GM18909 (cell line): ENCODE results near the gene TEF.

Source experiments
- ATAC-seq: cut with Tn5 transposase; IDR thresholded peaks from one replicate; pipeline ENCODE4 v1.9.1; 2021; ENCODE audit warnings: mild to moderate bottlenecking; ENCODE audit not compliant: unreplicated experiment, poor library complexity

Gene TEF

GRCh38 chr22:41353862-41354575 lies 27.7 kb upstream of the TEF start:
- no peak for ATAC-seq

GRCh38 chr22:41354979-41355378 lies 26.8 kb upstream of the TEF start:
- no peak for ATAC-seq

DNA sequence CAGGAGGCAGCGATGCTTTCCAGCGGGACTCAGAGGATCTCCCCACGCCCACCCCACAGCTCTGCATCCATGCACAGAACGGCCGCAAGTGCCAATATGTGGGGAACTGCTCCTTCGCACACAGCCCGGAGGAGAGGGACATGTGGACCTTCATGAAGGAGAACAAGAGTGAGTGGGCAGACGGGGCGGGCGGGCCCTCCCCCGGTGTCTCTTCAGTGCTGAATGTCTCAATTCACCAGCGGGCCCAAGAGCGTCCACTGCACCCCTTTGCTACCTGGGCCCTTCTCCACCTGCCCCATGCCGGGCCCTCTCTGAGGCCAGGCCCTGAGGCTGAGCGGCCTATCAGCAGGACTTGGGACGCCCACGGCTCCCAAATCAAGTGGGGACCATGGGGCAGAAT lies 25.8 kb upstream of the TEF start:
- no peak for ATAC-seq

DNA sequence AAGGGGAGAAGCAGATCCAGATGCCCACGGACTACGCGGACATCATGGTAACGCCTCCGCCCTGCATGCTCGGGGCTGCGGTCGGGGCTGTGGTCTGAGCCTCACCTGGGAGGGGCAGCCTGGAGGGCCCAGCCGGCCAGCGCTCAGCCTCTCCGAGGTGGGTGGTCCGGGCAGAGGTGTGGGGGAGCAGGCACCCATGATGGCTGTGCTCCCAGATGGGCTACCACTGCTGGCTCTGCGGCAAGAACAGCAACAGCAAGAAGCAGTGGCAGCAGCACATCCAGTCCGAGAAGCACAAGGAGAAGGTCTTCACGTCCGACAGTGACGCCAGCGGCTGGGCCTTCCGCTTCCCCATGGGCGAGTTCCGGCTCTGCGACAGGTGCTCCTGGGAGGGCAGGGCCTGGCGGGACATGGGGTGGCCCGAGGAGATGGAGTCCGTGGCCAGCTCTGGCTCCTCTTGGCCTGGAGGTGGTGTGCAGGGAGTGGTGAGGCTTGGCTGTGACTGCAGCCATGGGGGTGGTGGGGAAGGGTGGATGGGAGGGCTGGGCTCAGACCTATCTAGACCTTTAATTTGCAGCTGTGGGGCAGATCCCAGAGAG lies 25.2 kb upstream of the TEF start:
- no peak for ATAC-seq

GRCh38 chr22:41357191-41357590 lies 24.6 kb upstream of the TEF start:
- no peak for ATAC-seq

DNA sequence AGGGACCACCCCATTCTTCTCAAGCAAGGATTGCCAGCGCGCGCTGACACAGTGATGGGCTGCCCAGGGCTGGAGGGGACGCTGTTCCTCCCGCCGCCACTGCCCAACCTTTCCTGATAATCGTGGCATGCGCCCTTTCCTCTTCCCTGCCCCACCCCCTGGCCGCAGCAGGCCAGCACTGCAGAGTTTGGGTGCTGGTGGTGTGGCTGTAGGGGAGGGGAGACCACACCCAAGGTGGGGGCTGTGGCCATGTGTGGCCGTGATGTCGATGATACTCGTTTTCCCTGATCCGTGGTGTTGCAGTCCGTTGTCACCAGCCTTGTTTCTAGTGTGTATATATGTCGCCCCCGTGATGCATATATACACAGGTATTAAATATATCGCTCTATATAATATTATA lies 22.8 kb upstream of the TEF start:
- no peak for ATAC-seq

DNA sequence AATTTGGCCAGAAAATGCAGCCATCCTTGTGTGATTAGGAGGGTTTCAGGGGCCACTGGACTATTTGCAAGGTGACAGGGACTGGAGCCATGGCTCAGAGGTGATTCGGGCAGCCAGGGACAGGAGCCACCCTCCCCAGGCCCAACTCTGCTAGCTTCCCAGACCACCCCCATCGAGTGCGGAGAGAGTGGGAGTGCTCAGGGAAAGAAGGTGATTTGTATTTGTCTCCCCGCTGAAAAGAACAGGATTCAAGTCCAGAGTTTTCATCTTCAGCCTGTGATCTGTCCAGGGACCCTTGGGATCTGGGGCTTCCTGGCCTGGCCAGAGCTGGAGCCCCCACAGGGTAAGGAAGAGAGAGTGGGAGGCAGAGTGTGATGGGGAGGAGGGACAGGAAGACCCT lies 22.4 kb upstream of the TEF start:
- ATAC-seq, result no peak

GRCh38 chr22:41360126-41360525 lies 21.6 kb upstream of the TEF start:
- ATAC-seq, result no peak

- ATAC-seq, result no peak
Measured at GRCh38 chr22:41361716-41362310, 19.9 kb upstream of the TEF start.

DNA sequence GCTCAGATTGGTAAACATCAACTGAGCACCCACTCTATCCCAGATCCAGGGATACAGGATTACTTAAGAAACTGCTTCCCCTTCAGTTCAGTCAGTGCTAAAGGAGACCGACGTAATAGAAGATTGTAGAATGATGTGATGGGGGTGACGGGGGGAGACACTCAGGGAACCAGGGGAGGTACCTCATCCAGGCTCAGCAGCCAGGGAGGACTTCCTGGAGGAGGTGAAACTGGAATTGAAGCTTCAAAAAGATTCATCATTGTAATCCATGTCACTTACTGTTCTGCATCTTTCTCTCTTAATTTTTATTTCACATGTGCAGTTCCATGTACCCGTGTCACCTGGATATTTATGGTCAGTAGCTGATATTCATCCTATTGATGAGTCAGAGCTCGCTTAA lies 19.1 kb upstream of the TEF start:
- no peak for ATAC-seq

DNA sequence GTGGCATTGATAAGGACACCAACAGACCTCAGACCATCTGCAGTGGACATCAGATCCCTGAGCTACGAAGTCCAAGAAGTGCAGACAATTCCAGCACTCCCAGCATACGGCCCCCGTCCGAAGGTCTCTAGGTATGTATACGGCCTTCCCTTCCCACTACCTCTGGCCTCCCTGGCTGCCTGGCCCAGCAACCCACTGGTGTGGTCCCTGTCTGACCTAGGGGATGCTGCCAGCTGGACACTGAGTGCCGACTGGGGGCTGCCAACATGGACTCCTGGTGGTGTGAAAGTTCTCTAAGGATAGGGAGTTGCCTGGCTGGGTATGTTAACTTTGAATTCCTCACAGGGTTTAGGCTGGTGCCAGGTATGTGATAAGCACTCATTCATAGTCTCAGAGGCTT lies 17.5 kb upstream of the TEF start:
- no peak for ATAC-seq

- no peak for ATAC-seq
Measured at GRCh38 chr22:41364955-41365354, 16.8 kb upstream of the TEF start.

DNA sequence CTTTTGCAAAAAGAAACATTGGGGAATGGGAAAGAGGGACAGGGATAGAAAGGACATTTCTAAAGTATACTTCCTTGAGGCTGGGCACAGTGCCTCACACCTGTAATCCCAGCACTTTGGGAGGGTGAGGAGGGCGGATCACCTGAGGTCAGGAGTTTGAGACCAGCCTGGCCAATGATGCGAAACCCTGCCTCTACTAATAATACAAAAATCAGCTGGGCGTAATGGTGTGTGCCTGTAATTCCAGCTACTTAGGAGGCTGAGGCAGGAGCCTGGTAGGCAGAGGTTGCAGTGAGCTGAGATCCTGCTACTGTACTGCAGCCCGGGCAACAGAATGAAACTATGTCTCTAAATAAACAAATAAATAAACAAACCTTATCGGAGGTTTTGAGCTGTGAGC lies 16.3 kb upstream of the TEF start:
- ATAC-seq, result no peak

- ATAC-seq, result no peak
Measured at GRCh38 chr22:41366323-41367029, 15.3 kb upstream of the TEF start.

DNA sequence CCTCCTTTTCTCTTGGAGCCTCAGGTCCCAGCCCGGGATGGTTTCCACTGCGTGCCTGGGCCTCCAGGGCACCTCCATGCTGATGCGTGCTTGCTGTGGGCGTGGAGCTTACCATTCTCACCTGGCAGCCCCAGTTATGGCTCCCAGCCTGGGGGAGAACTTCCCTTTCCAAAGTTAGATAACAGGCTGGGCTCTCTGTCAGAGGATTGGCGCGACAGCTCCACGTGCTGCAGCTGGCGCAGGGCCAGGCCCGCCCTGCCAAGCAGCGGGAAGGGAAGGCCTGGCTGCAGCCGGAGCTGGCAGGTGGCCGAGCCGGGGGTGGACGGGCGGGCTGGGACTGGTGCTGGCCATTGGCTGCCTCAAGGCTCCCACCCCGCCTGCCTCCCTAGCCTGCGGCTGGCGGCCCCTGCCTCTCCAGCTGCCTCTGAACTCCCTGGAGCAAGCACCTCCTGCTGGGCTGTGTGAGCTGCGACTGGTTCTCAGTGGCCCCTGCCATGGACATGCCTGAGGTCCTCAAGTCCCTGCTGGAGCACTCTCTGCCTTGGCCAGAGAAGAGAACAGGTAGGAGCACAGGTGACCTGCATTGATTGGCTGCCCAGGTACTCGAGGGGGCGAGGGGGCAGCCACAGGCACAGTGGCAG lies 14.6 kb upstream of the TEF start:
- ATAC-seq, result no peak

GRCh38 chr22:41367680-41368542 lies 13.8 kb upstream of the TEF start:
- ATAC-seq, result no peak

GRCh38 chr22:41368543-41369423 lies 13.0 kb upstream of the TEF start:
- no peak for ATAC-seq

- ATAC-seq, result no peak
Measured at GRCh38 chr22:41369424-41369745, 12.4 kb upstream of the TEF start.

DNA sequence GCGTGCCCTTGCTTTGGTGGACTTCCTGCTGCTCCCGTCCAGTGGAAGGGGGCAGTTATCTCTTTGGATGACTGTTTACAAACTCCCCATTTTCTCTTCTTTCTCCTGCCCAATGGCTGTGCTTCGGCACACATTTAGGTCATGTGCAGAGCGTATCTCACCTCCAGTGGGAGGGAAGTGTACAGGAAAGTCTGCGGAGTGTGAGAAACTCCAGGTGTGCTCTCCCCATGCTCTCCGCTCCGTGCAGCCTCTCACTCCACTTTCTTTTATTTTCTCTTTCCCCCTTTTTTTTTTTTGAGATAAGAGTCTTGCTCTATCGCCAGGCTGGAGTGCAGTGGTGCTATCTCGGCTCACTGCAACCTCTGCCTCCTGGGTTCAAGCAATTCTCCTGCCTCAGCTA lies 11.9 kb upstream of the TEF start:
- ATAC-seq, result no peak
